HG02870 (cell line): ENCODE data around the gene HDDC3.

ENCODE experiments used
- ATAC-seq: cut with Tn5 transposase; IDR thresholded peaks from one replicate; pipeline ENCODE4 v1.9.1; 2021; ENCODE audit warnings: mild to moderate bottlenecking, moderate library complexity; ENCODE audit not compliant: unreplicated experiment

HDDC3 gene

DNA sequence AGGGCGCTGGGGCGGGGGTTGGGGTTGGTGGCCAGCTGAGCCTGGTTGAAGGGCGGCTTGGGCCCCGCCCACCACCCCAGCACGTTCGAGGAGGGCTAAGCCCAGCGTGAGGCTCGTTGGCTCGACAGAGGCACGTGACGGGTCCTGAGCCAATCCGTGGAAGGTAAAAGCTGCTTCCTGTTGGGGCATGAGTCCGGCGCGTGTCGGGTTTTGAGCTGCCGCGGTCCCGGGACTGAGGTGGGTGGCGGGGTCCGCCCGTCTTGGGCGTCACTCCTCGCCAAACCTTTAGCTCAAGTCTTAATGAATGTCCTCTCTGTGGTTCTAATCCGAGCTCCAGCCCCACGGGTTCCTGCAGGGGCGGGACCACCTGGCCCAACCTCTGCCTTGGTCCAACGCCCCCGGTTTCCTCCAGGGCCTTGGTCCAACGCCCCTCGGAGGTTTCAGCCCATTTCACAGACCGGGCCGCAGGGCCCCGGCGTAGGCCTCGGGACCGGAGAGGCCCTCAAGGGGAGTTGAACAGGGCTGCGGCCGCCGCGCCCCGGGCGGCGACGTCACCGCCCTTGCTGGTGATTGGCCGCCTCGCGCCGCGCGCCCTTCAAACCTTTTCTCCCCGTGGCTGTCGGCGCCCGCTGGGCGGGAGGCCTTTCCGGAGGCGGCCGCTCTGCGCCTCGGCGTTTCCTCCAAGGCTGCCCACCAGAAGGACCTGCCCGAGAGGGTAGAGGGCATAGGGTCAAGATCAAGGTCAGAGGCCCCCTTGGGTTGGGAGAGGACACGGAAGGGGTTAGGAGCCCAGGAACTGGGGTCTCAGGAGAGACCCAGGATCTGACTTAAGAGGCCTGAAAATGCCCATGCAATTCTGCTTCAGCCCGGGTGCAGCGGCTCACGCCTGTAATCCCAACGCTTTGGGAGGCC is 22.6 kb upstream of the HDDC3 start, which contains the start of gene RCCD1:
Gene RCCD1 (plus strand): TSS at position 173 of the 912 bp plus-strand sequence. CDS start 1,851 bp downstream, outside the sequence.
- ATAC-seq, result peak; percentile 91

GRCh38 chr15:90953947-90954711 is 21.8 kb upstream of the HDDC3 start:
- ATAC-seq, result no peak

GRCh38 chr15:90952901-90953677 is 20.7 kb upstream of the HDDC3 start:
- ATAC-seq, result no peak

GRCh38 chr15:90950676-90951075 is 18.3 kb upstream of the HDDC3 start:
- no peak for ATAC-seq

DNA sequence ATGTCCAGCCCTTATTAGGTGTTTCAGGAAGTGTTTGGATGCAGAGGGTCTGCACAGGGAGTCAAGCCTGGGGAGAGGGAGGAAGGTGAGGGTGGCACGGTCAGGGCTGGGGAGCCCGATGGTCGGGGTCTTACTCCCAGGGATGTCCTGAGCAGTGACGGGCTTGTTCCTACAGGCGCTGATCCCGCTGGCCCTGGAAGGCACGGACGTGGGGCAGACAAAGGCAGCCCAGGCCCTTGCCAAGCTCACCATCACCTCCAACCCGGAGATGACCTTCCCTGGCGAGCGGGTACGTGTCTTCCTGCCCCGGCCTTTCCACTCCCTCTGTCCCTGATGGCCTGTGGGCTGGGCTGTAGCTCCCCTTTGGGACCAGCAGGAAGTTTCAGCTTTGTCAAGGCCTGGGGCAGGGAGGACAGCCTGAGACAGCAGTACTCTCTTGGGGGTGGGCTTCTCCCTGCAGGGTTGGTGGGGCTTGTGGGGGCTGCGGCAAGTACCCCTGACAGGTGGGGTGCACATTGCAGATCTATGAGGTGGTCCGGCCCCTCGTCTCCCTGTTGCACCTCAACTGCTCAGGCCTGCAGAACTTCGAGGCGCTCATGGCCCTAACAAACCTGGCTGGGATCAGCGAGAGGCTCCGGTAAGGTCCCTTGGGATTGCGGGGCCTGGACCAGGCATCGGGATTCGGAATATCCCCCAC is 17.8 kb upstream of the HDDC3 start:
- no peak for ATAC-seq

DNA sequence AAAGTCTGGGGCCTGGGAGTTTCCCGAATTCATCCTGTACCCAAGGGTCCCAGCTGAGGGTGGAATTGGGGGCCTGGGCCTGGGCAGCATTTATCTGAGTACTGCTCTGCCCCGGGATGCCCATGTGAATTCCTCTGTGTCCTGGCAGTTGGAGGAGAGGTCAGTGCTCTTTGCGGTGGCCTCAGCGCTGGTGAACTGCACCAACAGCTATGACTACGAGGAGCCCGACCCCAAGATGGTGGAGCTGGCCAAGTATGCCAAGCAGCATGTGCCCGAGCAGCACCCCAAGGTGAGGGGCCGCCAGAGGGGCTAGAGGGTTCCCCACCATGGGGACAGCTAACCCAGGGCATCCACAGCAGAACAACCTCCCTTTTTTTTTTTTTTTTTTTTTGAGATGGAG is 16.2 kb upstream of the HDDC3 start:
- no peak for ATAC-seq

DNA sequence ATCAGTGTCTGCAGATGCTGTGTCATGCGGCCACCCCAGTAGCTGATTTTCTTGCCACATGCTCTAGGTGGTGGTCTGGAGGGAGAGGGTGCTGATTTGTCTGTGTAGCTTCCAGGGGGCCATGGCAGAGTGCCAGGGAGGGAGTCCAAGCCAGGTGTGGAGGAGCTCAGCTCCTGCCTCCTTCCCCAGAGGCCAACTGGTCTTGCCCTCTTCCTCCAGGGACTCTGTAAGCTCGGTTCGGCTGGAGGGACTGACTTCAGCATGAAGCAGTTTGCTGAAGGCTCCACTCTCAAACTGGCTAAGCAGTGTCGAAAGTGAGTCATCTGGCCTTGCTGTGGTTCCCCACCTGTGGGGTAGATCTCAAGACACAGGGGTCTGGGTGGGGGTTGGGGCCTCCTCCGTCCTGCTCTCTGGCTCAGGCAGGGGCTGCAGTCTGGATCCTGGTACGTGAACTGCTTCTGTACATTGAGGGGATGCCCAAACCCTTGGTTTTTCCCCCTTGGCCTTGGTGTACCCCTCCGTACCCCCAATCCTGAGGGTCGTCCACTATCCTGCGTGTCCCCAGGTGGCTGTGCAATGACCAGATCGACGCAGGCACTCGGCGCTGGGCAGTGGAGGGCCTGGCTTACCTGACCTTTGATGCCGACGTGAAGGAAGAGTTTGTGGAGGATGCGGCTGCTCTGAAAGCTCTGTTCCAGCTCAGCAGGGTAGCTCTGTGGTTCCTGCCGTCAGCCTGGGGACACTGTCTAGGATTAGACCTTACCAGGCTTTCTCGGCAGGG is 15.4 kb upstream of the HDDC3 start:
- ATAC-seq, result no peak

DNA sequence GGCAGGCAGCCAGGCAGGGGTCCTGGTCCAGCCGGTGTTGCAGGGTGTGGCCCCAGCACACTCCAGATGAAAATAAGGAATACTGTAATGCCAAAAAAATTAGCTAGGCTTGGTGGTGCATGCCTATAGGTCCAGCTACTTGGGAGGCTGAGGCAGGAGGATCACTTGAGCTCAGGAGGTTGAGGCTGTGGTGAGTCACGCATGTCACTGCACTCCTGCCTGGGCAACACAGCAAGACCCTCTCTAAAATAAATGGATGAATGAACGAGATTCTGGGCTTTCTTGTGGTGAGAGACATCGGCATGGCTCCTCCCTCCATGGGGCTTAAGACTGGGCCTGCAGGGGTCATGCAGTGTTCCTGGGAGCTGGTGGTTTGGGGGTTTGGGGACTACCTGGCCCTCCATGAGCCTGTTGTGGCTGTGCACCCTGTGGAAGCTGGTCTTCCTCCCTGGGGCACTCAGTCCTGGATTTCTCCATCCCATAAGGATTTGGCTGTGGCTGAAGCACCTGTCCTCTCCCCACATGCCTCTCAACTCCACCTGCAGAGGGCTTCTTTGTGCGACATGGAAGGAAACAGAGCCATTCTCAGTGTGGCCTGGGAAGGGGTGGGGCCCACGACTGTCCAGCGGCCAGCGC is 14.7 kb upstream of the HDDC3 start:
- no peak for ATAC-seq

GRCh38 chr15:90946538-90946937 is 14.2 kb upstream of the HDDC3 start:
- no peak for ATAC-seq

DNA sequence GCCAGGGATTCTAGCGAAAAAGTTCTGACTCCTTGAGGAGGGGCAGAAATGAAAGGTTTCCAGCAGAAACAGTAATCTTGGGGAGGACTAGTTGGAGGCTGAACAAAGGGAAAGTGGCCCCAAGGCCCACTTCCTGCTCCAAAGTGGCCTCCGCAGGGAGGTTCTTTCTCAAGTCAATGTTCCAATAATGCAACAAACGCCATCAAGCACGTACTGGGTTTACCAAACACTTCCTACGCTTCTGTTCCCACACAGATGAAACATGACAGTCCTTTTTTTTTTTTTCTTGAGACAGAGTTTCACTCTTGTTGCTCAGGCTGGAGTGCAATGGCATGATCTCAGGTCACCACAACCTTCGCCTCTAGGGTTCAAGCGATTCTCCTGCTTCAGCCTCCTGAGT is 12.7 kb upstream of the HDDC3 start:
- ATAC-seq, result no peak

DNA sequence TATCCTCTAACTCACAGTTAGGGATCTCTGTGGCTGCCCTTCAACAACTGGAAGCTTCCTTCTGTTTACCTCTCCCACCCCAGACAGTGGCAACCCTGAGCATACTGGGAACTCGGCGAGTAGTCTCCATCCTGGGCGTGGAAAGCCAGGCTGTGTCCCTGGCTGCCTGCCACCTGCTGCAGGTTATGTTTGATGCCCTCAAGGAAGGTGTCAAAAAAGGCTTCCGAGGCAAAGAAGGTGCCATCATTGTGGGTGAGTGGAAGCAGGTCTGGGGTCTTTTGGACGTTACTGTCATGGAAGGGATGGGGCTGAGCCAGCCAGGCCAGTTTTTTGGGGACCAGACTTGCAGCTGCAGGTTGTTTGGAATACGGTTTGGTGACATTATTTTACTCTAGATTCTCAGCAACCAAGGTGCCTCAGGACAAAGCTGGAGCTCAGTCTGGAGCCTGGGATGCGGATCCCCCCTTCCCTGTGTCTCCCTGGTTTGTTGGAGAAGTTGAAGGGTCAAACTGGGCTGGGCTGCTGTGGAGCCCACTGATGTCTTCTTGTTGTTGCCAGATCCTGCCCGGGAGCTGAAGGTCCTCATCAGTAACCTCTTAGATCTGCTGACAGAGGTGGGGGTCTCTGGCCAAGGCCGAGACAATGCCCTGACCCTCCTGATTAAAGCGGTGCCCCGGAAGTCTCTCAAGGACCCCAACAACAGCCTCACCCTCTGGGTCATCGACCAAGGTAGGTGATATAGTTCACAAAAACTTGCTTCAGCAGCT is 10.2 kb upstream of the HDDC3 start:
- ATAC-seq, result no peak

DNA sequence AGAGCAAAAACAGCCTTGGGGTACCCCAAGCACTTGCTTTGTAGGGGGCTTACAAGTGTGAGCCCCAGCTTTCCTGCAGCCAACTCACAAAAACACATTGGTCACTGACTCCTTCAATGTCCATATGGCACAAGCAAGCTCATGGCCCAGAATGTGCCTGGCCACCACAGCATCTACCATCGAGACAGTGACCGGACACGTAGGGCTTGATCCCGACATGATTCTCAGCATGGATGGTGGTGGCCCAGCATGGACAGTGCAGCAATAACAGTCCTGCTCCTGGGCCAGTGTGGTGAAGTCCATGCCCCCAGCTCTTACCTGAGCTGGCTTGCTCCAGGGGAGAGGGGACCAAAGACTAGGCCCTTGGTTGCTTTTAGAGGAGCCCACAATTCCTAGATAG is 8.7 kb upstream of the HDDC3 start:
- no peak for ATAC-seq

- ATAC-seq, result no peak
Observed at GRCh38 chr15:90939756-90940155, 7.4 kb upstream of the HDDC3 start.

GRCh38 chr15:90938261-90938660 is 5.9 kb upstream of the HDDC3 start:
- no peak for ATAC-seq

GRCh38 chr15:90936823-90937222 is 4.5 kb upstream of the HDDC3 start:
- no peak for ATAC-seq

GRCh38 chr15:90934949-90935751 is 2.8 kb upstream of the HDDC3 start, which contains the start of gene UNC45A:
Gene UNC45A, plus strand, starts transcription at chr15:90935285. Its CDS starts 40 bp downstream, at chr15:90935325.
- ATAC-seq, result peak; percentile 56

- peak; percentile 24 for ATAC-seq
Observed at GRCh38 chr15:90934256-90934948, 2.1 kb upstream of the HDDC3 start.
